Articular chondrocyte of knee joint (primary cell): ENCODE measurements around the gene ZC3HAV1. TPM values are rescaled to one million over a fixed set of nuclear protein-coding genes. Genes with fewer than 3 reads are reported as not detected.

Source experiments
- total RNA-seq: library from RNA; depleted of rRNA; stranded (reverse); fragments of >200 nt; gene quantifications from 2 replicates; pipeline ENCODE4 v1.2.3, GENCODE V29; 2012

Gene ZC3HAV1
- total RNA-seq: 47.4 and 56.6 TPM in 2 replicates

DNA sequence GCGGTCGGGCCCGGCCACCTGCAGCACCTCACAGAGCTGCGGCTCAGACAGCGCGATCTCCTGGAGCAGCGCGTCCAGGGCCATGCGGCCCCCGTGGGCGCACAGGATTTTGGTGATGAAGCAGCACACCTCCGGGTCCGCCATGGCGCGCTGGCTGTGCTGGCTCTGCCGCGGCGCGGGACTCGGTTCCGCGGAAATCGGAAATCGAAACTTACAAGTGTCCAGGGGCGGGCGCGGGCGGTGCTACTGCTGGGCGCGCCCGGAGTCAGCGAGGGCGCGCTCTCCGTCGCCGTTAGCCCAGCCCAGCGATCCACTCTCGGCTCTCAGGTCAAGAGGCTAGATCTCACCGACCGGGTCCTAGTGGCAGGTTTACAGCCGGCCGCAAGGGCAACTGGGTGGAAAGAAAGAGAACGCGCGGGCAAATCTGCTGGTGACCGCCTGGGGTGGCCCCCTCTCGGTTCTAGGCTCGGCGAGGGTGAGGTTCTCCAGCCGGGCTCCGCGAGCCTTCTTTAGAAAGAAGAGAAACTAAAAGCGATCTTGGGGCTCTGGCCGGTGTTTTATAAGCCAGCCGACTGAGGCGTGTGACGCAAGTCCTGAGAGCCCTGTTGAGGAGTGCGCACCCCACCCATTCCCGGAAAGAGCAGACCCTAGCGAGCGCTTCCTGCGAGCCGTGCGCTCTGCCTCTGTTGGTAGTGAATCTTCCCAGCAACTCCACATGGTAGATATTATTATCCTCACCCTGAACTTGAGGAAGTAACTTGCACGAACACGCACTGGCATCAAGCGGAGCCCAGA, at the start of gene ZC3HAV1:
Gene ZC3HAV1 (minus strand): TSS at position 533 of the 795 bp plus-strand sequence. CDS start 389 bp downstream, at position 144.

DNA sequence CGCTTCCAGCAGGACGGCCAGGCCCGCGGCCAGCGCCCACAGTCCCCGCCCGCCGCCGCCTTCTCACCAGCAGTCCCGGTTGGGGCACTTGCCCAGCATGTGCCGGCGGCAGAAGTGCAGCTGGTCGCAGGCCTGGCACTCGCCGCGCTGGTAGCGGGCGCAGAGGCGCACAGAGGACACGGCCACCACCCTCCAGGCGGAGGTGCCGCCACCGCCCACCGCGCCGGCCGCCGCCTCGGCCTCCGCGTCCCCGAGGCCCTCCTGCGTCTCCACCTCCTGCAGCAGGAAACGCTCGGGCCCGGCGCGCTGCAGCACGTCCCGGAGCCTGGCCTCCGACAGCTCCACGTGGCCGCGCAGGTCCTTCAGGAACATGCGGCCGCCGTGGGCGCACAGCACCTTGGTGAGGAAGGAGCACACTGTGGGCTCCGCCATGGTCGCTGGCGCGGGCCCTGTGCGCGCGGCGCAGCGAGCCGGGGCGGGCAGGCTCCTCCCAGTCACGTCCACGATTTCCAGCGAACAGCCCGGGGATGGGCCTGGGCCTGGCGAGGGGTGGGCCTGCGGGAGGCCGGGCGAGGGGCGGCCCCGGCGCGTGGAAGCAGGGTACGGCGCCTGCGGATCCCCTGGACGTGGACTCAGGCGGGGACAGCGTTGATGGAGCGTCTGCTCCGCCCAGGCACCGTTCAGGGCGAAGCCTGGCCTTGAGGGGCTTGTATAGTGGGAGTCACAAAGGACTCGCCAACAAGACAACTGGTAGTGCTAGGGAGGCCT, 73.8 kb downstream of the ZC3HAV1 start, which contains the start of gene ZC3HAV1L:
Gene ZC3HAV1L (minus strand): TSS at position 457 of the 768 bp plus-strand sequence. CDS start 25 bp downstream, at position 432.

Other genes with a start within 250 kb of the ZC3HAV1 start
- gene KIAA1549, start 128.3 kb downstream of the ZC3HAV1 start, total RNA-seq: 1.0 and 1.4 TPM in 2 replicates
- gene ZC3HAV1L, start 73.7 kb downstream of the ZC3HAV1 start, total RNA-seq: 10.3 and 11.7 TPM in 2 replicates
- 13.1 and 13.7 TPM in 2 replicates for gene UBN2, start 121.5 kb upstream of the ZC3HAV1 start, total RNA-seq
- gene FMC1, start 231.6 kb upstream of the ZC3HAV1 start, total RNA-seq: 5.7 and 6.4 TPM in 2 replicates